A549 (cell line): ENCODE results near the gene ADSS1. TPM values are rescaled to one million over a fixed set of nuclear protein-coding genes. Genes with fewer than 3 reads are reported as not detected.

Experiments used
- ATAC-seq, 2 experiments: fragments of 200-7000 bp in 1 of 2; fragments of >200 bp in 1 of 2; cut with Nextera tagmentation in 1 of 2; cut with Tn5 transposase in 1 of 2; 3 replicates each; pipeline versions ENCODE4 v1.8.0 to v1.9.1; 2018 to 2020; ENCODE audit warnings: mild to moderate bottlenecking in 1 of 2, moderate library complexity in 1 of 2
- CTCF ChIA-PET: fragments of 300-600 bp; sonication (Branson Sonifier 250); formaldehyde crosslinking; extraction: SDS; loops from one replicate; lab custom pipeline; 2021; ENCODE audit warnings: antibody characterized with exemption, inconsistent platforms; lab: Yijun Ruan, JAX
- POLR2A ChIA-PET: fragments of 350-600 bp; formaldehyde crosslinking; extraction: SDS; loops from one replicate; lab custom pipeline; 2021; ENCODE audit warnings: antibody characterized with exemption, inconsistent platforms; lab: Yijun Ruan, JAX
- DNase-seq, 2 experiments: peaks; one replicate each; pipeline versions ENCODE4 v3.0.0 to v3.0.0-alpha.2; 2011 to 2016; ENCODE audit warnings: low read depth in 1 of 2, low spot score in 1 of 2
- FAIRE-seq: peaks from 2 replicates; lab custom pipeline; 2011; peaks lifted over from hg19 to GRCh38; lab: Jason Lieb, UNC
- H3K27ac ChIP-seq, 2 experiments: fragments of >200 bp; sonication (Bioruptor Twin); formaldehyde crosslinking; 3 replicates each; pipeline ENCODE4 v1.5.1; 2016 to 2017
- H3K4me1 ChIP-seq: fragments of >200 bp; sonication (Bioruptor Twin); formaldehyde crosslinking; 3 replicates; pipeline ENCODE4 v1.6.1; 2016
- H3K4me2 ChIP-seq: fragments of >200 bp; sonication (Bioruptor Twin); formaldehyde crosslinking; 3 replicates; pipeline ENCODE4 v1.6.1; 2016
- H3K4me3 ChIP-seq: fragments of >200 bp; sonication (Bioruptor Twin); formaldehyde crosslinking; 3 replicates; pipeline ENCODE4 v1.5.1; 2016
- H3K9me3 ChIP-seq: fragments of >200 bp; sonication (Bioruptor Twin); formaldehyde crosslinking; 3 replicates; pipeline ENCODE4 v1.6.1; 2016
- CBX8 ChIP-seq: fragments of 200-600 bp; sonication (generic); IDR thresholded peaks from 2 replicates; pipeline ENCODE4 v1.6.1; 2016
- CHD4 ChIP-seq: fragments of 200-600 bp; sonication (generic); IDR thresholded peaks from 2 replicates; pipeline ENCODE4 v1.6.1; 2016; ENCODE audit warnings: antibody characterized with exemption, mild to moderate bottlenecking, borderline replicate concordance
- EHF ChIP-seq: fragments of 250-450 bp; sonication (Bioruptor Pico); IDR thresholded peaks from 2 replicates; pipeline ENCODE4 v1.5.0; 2020; ENCODE audit warnings: mild to moderate bottlenecking
- EHMT2 ChIP-seq: fragments of 200-600 bp; sonication (generic); IDR thresholded peaks from 2 replicates; pipeline ENCODE4 v1.6.1; 2016; ENCODE audit warnings: antibody characterized with exemption, low read depth, mild to moderate bottlenecking, moderate library complexity
- ELK1 ChIP-seq: fragments of 150-350 bp; IDR thresholded peaks from 2 replicates; pipeline ENCODE4 v1.6.1; 2014; ENCODE audit warnings: low read depth, mild to moderate bottlenecking, low read length
- EP300 ChIP-seq, 2 experiments: fragments of >200 bp; sonication (Bioruptor Twin); formaldehyde crosslinking; IDR thresholded peaks; 2 replicates in 1 of 2; 3 replicates in 1 of 2; pipeline ENCODE4 v1.6.1; 2016 to 2017
- ESRRA ChIP-seq: fragments of 150-350 bp; IDR thresholded peaks from 2 replicates; pipeline ENCODE4 v1.6.1; 2014; ENCODE audit warnings: mild to moderate bottlenecking, low read length, borderline replicate concordance
- FOXS1 ChIP-seq: fragments of 250-450 bp; sonication (Bioruptor Pico); IDR thresholded peaks from 2 replicates; pipeline ENCODE4 v1.5.0; 2020; ENCODE audit warnings: mild to moderate bottlenecking, moderate library complexity
- GATA3 ChIP-seq: IDR thresholded peaks from 2 replicates; pipeline ENCODE4 v1.6.1; 2012; ENCODE audit warnings: borderline replicate concordance
- HES2 ChIP-seq: fragments of >200 bp; sonication (Bioruptor Twin); formaldehyde crosslinking; IDR thresholded peaks from 2 replicates; pipeline ENCODE4 v1.6.1; 2016
- HOXA7 ChIP-seq: fragments of 250-450 bp; sonication (Bioruptor Pico); IDR thresholded peaks from 2 replicates; pipeline ENCODE4 v1.5.0; 2020; ENCODE audit warnings: mild to moderate bottlenecking, moderate library complexity
- MAFK ChIP-seq: fragments of 450-650 bp; IDR thresholded peaks from 2 replicates; pipeline ENCODE4 v1.6.1; 2014; ENCODE audit not compliant: partially characterized antibody
- MYC ChIP-seq: IDR thresholded peaks from 2 replicates; pipeline ENCODE4 v1.6.1; 2012; ENCODE audit warnings: mild to moderate bottlenecking, inconsistent platforms, low read length, improper control_type of control experiment, borderline replicate concordance
- NPAS2 ChIP-seq: fragments of 250-450 bp; sonication (Bioruptor Pico); IDR thresholded peaks from 2 replicates; pipeline ENCODE4 v1.8.0; 2022; ENCODE audit warnings: mild to moderate bottlenecking, moderate library complexity, borderline replicate concordance
- PBX3 ChIP-seq: IDR thresholded peaks from 2 replicates; pipeline ENCODE4 v1.6.1; 2012
- PHF8 ChIP-seq: fragments of 200-600 bp; sonication (generic); IDR thresholded peaks from 2 replicates; pipeline ENCODE4 v1.6.1; 2016; ENCODE audit warnings: low read depth, mild to moderate bottlenecking, antibody characterized with exemption, moderate library complexity, borderline replicate concordance
- RAD21 ChIP-seq, 2 experiments: fragments of >200 bp in 1 of 2; sonication (Bioruptor Twin) in 1 of 2; formaldehyde crosslinking in 1 of 2; IDR thresholded peaks in 1 of 2; conservative IDR thresholded peaks in 1 of 2; 2 replicates in 1 of 2; 3 replicates in 1 of 2; pipeline ENCODE4 v1.6.1; 2012 to 2018; ENCODE audit warnings: inconsistent platforms in 1 of 2
- RCOR1 ChIP-seq: fragments of 150-350 bp; IDR thresholded peaks from 2 replicates; pipeline ENCODE4 v1.6.1; 2014; ENCODE audit warnings: antibody characterized with exemption, low read length, low read depth
- RFX5 ChIP-seq: fragments of 450-650 bp; IDR thresholded peaks from 2 replicates; pipeline ENCODE4 v1.7.1; 2014; ENCODE audit warnings: antibody characterized with exemption, mild to moderate bottlenecking, moderate library complexity
- RNF2 ChIP-seq: fragments of 200-600 bp; sonication (generic); IDR thresholded peaks from 2 replicates; pipeline ENCODE4 v1.6.1; 2016; ENCODE audit warnings: low read depth, mild to moderate bottlenecking, antibody characterized with exemption, moderate library complexity, borderline replicate concordance
- ZC3H11A ChIP-seq: fragments of 450-650 bp; IDR thresholded peaks from 2 replicates; pipeline ENCODE4 v1.6.1; 2014; ENCODE audit warnings: antibody characterized with exemption, mild to moderate bottlenecking
- WGBS: methylation state at CpG from one replicate; pipeline ENCODE4 v1.1.6; 2017; ENCODE audit errors: missing lambda C conversion rate; 5-methylcytosine and 5-hydroxymethylcytosine counted together
- polyA plus RNA-seq, 4 experiments: library from polyadenylated mRNA; depleted of rRNA in 3 of 4; stranded (reverse); fragments of >200 nt; fragmentation: RNase III in 1 of 4; extraction: RNeasy Plus Mini Kit Qiagen cat#74134 plus additional on column Dnase treatment in 1 of 4; gene quantifications; 2 replicates in 3 of 4; 3 replicates in 1 of 4; pipeline ENCODE4 v1.2.3, GENCODE V29; 2011 to 2017

ADSS1 gene
- polyA plus RNA-seq, 2 of the 4 experiments (the other 2 are of a cell fraction), result 6.2 to 10.1 TPM

GRCh38 chr14:104689881-104690711 is 33.9 kb upstream of the ADSS1 start:
- H3K27ac ChIP-seq, result peak overlapping the region; percentile 98
- H3K9me3 ChIP-seq, result no peaks in the 10 kb centered on the region
- DNase-seq (no peak), FAIRE-seq (no peak), ATAC-seq (no peak)
- TF ChIP-seq PHF8 (0 out of 2 replicates have a peak, but pooled peaks have one; percentile 21), CBX8 (no peak)
- POLR2A ChIA-PET, result interaction anchor here (0.6 kb wide), 2 partner anchors 28 to 37 kb away, joined by 4 read pairs; no protein-coding TSS in a partner anchor
- CTCF ChIA-PET, result interaction anchor here (0.8 to 13.1 kb wide), 7 partner anchors 9 to 613 kb away, joined by 3 to 143 read pairs (median 4); partner anchors contain the start of gene ADSS1
- 0% methylated on average over 21 of the region's 50 CpGs for WGBS
- peak overlapping the region; percentile 86 for H3K4me2 ChIP-seq
- peaks cover 76% of the 10 kb centered on the region for H3K4me1 ChIP-seq
- H3K4me3 ChIP-seq, result peak overlapping the region; percentile 99

GRCh38 chr14:104690861-104691455 is 33.1 kb upstream of the ADSS1 start:
- H3K9me3 ChIP-seq, result no peaks in the 10 kb centered on the region
- ATAC-seq, result no peak
- TF ChIP-seq RAD21 (conservative IDR thresholded peaks at IDR 0.05 in 1 of 2, IDR thresholded peaks at IDR 0.05 in 1 of 2) (no peak), CBX8 (no peak), FOXS1 (CRISPR knock-in tag) (no peak), PBX3 (no peak), RFX5 (no peak), ELK1 (no peak), CHD4 (no peak), ESRRA (no peak), RCOR1 (no peak), EHMT2 (no peak), EHF (no peak), ZC3H11A (no peak), NPAS2 (no peak)
- 67% methylated on average over 16 of the region's 16 CpGs for WGBS
- peaks cover 80% of the 10 kb centered on the region for H3K4me1 ChIP-seq
- H3K27ac ChIP-seq, result peak overlapping the region; percentile 98
- peak overlapping the region; percentile 86 for H3K4me2 ChIP-seq
- FAIRE-seq, result no peak
- ChIA-PET CTCF (interaction anchor here (0.8 to 13.1 kb wide), 7 partner anchors 10 to 613 kb away, joined by 3 to 143 read pairs (median 8); partner anchors contain the start of gene ADSS1), POLR2A (no interaction called here)
- no peak for DNase-seq
- H3K4me3 ChIP-seq, result peak overlapping the region; percentile 99

- POLR2A ChIA-PET, result no interaction called here
- DNase-seq, result no peak
- 84% methylated on average over 18 of the region's 19 CpGs for whole genome bisulfite sequencing
- peaks cover 80% of the 10 kb centered on the region for H3K4me1 ChIP-seq
- TF ChIP-seq RFX5 (no peak), HOXA7 (no peak), HES2 (no peak), GATA3 (no peak), RNF2 (no peak), EP300 (IDR thresholded peaks at IDR 0.05) (no peak), CHD4 (no peak), MAFK (no peak), MYC (no peak)
- TF ChIP-seq, all 56 proteins: peak for 0
- FAIRE-seq (no peak), ATAC-seq (no peak)
- Histone ChIP-seq H3K9me3 (no peaks in the 10 kb centered on the region), H3K4me2 (peak overlapping the region; percentile 86), H3K27ac (peak overlapping the region in 1 of 2 experiments; percentile 98; a peak in 3 of 6 replicates), H3K4me3 (peak overlapping the region; percentile 99; the same call in 1 of the 3 replicates)
- CTCF ChIA-PET, result interaction anchor here (1.6 to 13.1 kb wide), 4 partner anchors 10 to 31 kb away, joined by 8 to 143 read pairs (median 17); partner anchors contain the start of gene ADSS1
Observed at GRCh38 chr14:104691546-104692260, 32.3 kb upstream of the ADSS1 start.
